ENCODE results near the gene CCDC18. TPM values are rescaled to one million over a fixed set of nuclear protein-coding genes. Genes with fewer than 3 reads are reported as not detected.

CCDC18 gene
- total RNA-seq, 3 donors from 2014 or later: 2.7 to 7.7 (median 3.2) TPM

DNA sequence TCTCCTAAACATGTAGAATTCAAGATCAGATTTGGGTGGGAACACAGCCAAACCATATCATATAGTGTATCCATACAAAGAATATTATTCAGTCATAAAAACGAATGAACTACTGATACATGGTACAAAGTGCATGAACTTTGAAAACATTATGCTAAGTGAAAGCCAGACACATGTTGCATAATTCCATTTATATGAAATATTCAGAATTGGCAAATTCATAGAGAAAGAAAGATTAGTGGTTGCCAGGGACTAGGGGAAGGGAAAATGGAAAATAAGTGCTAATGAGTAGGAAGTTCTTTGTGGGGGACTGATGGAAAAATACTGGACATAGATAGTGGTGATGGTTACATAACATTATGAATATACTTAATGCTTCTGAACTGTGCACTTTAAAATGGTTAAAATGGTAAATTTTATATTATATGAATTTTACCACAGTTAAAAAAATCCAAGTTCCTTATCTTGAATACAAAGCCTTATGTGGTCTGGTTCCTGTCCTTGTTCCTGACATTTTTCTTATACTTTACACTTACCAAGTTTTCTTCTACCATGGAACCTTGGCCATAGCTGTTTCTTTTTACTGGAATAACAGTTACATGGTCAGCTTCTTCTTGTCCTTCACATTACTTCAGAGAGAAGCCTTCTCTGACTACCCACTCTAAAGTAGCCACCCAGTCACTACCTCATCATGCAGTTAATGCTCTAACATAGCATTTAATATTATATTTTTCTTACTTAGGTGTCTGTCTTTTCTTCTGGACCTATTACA, 64.0 kb downstream of the CCDC18 start:
- DNase-seq (no peak), ATAC-seq (no peak)
- Histone ChIP-seq H3K9me3 (peaks cover 12% of the 10 kb centered on the region), H3K4me1 (ENCODE audit: low read depth) (no peaks in the 10 kb centered on the region), H3K4me3 (no peak overlapping the region), H3K36me3 (ENCODE audit: low read depth) (no peaks in the 10 kb centered on the region)
- intact Hi-C loops (cut with DNase I, micrococcal nuclease): no loop called here
- TF ChIP-seq, protein P1, sequence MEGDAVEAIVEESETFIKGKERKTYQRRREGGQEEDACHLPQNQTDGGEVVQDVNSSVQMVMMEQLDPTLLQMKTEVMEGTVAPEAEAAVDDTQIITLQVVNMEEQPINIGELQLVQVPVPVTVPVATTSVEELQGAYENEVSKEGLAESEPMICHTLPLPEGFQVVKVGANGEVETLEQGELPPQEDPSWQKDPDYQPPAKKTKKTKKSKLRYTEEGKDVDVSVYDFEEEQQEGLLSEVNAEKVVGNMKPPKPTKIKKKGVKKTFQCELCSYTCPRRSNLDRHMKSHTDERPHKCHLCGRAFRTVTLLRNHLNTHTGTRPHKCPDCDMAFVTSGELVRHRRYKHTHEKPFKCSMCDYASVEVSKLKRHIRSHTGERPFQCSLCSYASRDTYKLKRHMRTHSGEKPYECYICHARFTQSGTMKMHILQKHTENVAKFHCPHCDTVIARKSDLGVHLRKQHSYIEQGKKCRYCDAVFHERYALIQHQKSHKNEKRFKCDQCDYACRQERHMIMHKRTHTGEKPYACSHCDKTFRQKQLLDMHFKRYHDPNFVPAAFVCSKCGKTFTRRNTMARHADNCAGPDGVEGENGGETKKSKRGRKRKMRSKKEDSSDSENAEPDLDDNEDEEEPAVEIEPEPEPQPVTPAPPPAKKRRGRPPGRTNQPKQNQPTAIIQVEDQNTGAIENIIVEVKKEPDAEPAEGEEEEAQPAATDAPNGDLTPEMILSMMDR (IDR thresholded peaks at IDR 0.05): no peak

DNA sequence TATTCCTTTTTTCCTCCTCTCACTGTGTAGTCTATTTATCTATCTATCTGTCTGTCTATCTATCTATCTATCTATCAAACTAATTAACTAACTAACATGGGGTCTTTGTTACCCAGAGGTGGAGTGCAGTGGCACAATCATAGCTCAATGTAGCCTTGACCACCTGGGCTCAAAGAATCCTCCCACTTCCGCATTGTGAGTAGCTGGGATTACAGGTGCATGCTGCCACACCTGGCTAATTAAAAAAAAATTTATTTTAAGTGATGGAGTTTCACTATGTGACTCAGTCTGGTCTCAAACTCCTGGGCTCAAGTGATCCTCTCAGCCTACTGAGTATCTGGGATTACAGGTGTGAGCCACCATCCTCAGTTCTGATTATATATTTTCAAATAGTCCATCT, 71.4 kb downstream of the CCDC18 start:
- Histone ChIP-seq H3K4me3 (no peak overlapping the region), H3K36me3 (ENCODE audit: low read depth) (no peaks in the 10 kb centered on the region), H3K4me1 (ENCODE audit: low read depth) (no peaks in the 10 kb centered on the region), H3K9me3 (no peaks in the 10 kb centered on the region)
- TF ChIP-seq, protein P1 (IDR thresholded peaks at IDR 0.05): no peak
- intact Hi-C loops (cut with DNase I, micrococcal nuclease): no loop called here
- DNase-seq (no peak), ATAC-seq (no peak)

DNA sequence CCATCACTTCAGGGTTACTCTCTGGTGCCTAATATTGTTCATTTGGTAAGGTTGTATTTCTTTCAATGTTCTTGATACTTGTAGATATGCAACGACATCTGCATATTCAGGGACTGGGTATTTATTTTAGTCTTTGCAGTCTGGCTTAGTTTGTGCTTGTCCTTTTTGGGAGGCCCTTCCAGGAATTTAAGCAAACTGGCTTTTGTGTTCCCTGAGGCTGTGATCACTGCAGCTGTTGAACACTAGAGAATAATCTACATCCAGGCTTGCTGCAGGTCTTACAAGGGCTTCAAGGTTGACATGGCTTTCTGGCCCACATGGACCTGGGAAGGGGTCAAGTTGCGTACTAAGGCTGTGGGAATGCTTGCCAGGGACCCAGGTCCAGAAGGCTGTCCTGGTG, 72.1 kb downstream of the CCDC18 start:
- Histone ChIP-seq H3K4me1 (ENCODE audit: low read depth) (no peaks in the 10 kb centered on the region), H3K9me3 (no peaks in the 10 kb centered on the region), H3K36me3 (ENCODE audit: low read depth) (no peaks in the 10 kb centered on the region), H3K4me3 (no peak overlapping the region)
- DNase-seq: no peak
- no peak for ATAC-seq
- intact Hi-C loops (cut with DNase I, micrococcal nuclease): no loop called here
- TF ChIP-seq, protein P1 (IDR thresholded peaks at IDR 0.05): no peak

DNA sequence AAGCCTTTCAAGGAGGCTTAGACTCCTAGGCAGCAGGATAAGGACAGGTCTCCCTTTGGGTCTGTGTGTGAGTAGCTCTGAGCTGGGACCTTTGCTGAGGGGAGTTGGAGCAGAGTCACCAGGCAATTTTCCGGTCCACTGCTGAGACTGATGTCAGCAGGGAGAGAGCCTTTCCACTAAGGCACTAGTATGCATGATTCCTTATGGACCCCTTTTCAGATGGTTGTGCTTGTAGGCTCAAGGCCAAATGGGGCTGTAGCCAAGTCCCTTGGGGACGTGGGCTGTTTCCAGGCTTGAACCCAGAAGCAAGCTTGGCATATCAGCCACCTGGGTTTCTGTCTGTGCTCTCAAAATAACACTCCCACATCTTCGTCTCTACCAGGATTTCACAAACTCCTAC, 73.0 kb downstream of the CCDC18 start:
- ATAC-seq (no peak), DNase-seq (no peak)
- no peaks in the 10 kb centered on the region for H3K9me3 ChIP-seq
- intact Hi-C loops (cut with DNase I, micrococcal nuclease): no loop called here
- H3K4me1 ChIP-seq (ENCODE audit: low read depth): no peaks in the 10 kb centered on the region
- TF ChIP-seq, protein P1 (IDR thresholded peaks at IDR 0.05): no peak
- no peak overlapping the region for H3K4me3 ChIP-seq
- no peaks in the 10 kb centered on the region for H3K36me3 ChIP-seq (ENCODE audit: low read depth)

DNA sequence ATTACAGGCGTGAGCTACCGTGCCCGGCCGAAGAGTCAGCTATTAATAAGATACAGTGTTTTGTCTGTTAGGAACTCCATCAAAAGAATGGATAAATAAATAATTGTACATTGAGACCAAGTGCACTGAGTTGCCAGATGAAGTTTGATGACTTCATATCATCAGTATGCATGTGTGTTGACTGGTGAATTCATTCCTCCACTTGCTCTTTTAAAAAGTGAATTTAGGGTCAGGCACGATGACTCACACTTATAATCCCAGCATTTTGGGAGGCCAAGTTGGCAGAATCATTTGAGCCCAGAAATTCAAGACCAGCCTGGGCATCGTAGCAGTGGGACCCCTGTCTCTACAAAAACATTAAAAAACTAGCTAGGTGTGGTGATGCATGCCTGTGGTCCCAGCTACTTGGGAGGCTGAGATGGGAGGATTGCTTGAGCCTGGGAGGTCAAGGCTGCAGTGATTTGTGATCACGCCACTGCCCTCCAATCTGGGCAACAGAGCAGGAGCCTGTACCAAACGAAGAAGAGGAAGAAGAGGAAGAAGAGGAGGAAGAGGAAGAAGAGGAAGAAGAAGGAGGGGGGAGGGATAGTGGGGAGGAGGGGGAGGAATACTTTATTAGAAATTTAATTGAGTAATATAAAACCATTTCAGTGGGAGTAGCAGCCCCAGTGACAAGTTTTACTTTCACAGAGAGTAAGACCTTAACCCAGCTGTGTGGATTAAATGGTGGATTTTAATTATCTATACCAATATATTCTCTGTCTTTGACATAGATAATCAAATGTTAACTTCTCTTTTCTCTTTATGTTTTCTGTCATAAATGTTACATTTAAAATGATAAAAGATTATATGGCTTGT, 74.9 kb downstream of the CCDC18 start:
- no peak for DNase-seq
- ATAC-seq: no peak
- intact Hi-C loops (cut with DNase I, micrococcal nuclease): no loop called here

More for the DNA sequence above, 74.9 kb downstream of the CCDC18 start:
- Histone ChIP-seq H3K9me3 (no peaks in the 10 kb centered on the region), H3K4me1 (ENCODE audit: low read depth) (no peaks in the 10 kb centered on the region), H3K36me3 (ENCODE audit: low read depth) (no peaks in the 10 kb centered on the region), H3K4me3 (no peak overlapping the region)
- TF ChIP-seq, protein P1 (IDR thresholded peaks at IDR 0.05): no peak

Data from mucosa of descending colon (tissue), 3 donors.